Activated naive CD8-positive, alpha-beta T cell treated with anti-CD3 and anti-CD28 coated beads, Interleukin-2, amount 10 ng/mL, durations not matched to agents 7 days and 5 days (primary cell): ENCODE results near the gene SVEP1. TPM values are rescaled to one million over a fixed set of nuclear protein-coding genes. Genes with fewer than 3 reads are reported as not detected.
A peak's percentile ranks its signal among the peaks of the same experiment; 100 is the strongest.

Source experiments
- ATAC-seq: fragments of 150-1000 bp; cut with Tn5 transposase; one replicate; pipeline ENCODE4 v1.10.0; 2021; ENCODE audit warnings: low read depth, moderate library complexity
- POLR2A ChIA-PET: fragments of 350-600 bp; sonication (Branson Sonifier 250); formaldehyde crosslinking; loops from one replicate; lab custom pipeline; 2021; ENCODE audit warnings: antibody characterized with exemption; lab: Charles Lee
- DNase-seq: peaks from one replicate; pipeline ENCODE4 v3.0.0; 2021
- H3K27ac Mint-ChIP-seq: one replicate; pipeline ENCODE4 v1.8.0; 2022; ENCODE audit warnings: mild to moderate bottlenecking, mixed read lengths
- H3K27me3 Mint-ChIP-seq: one replicate; pipeline ENCODE4 v1.8.0; 2022; ENCODE audit warnings: mild to moderate bottlenecking, moderate library complexity, mixed read lengths
- H3K36me3 Mint-ChIP-seq: one replicate; pipeline ENCODE4 v1.8.0; 2021; ENCODE audit warnings: mild to moderate bottlenecking, mixed read lengths
- H3K4me1 Mint-ChIP-seq: one replicate; pipeline ENCODE4 v1.8.0; 2021; ENCODE audit warnings: mixed read lengths
- H3K4me3 Mint-ChIP-seq: one replicate; pipeline ENCODE4 v1.8.0; 2022; ENCODE audit warnings: mild to moderate bottlenecking, moderate library complexity, mixed read lengths
- H3K9me3 Mint-ChIP-seq: one replicate; pipeline ENCODE4 v1.8.0; 2021; ENCODE audit warnings: mixed read lengths
- total RNA-seq, 2 experiments: library from RNA; stranded (reverse); gene quantifications; one replicate each; pipeline ENCODE4 v1.2.3, GENCODE V29; 2021

Gene SVEP1
- total RNA-seq, 2 experiments from 2014 or later: not detected

- peaks cover 4% of the 10 kb centered on the region for H3K9me3 Mint-ChIP-seq
- DNase-seq: no peak
- POLR2A ChIA-PET: no interaction called here
- no peaks in the 10 kb centered on the region for H3K4me1 Mint-ChIP-seq
- peaks cover 2% of the 10 kb centered on the region for H3K27me3 Mint-ChIP-seq
- no peaks in the 10 kb centered on the region for H3K36me3 Mint-ChIP-seq
- no peak overlapping the region for H3K4me3 Mint-ChIP-seq
- no peak for ATAC-seq
- H3K27ac Mint-ChIP-seq: no peak overlapping the region
These were observed 19.9 kb upstream of the SVEP1 start for GRCh38 chr9:110599468-110599867.

GRCh38 chr9:110592044-110592830, 12.7 kb upstream of the SVEP1 start:
- POLR2A ChIA-PET: no interaction called here
- DNase-seq (no peak), ATAC-seq (no peak)
- H3K4me1 Mint-ChIP-seq: no peaks in the 10 kb centered on the region
- peaks cover 8% of the 10 kb centered on the region for H3K9me3 Mint-ChIP-seq
- H3K27me3 Mint-ChIP-seq: no peaks in the 10 kb centered on the region
- H3K27ac Mint-ChIP-seq: no peak overlapping the region
- H3K36me3 Mint-ChIP-seq: peaks cover 2% of the 10 kb centered on the region
- no peak overlapping the region for H3K4me3 Mint-ChIP-seq

GRCh38 chr9:110591526-110591925, 12.0 kb upstream of the SVEP1 start:
- no peaks in the 10 kb centered on the region for H3K27me3 Mint-ChIP-seq
- no peaks in the 10 kb centered on the region for H3K4me1 Mint-ChIP-seq
- POLR2A ChIA-PET: no interaction called here
- no peak overlapping the region for H3K4me3 Mint-ChIP-seq
- DNase-seq (no peak), ATAC-seq (no peak)
- no peak overlapping the region for H3K27ac Mint-ChIP-seq
- peaks cover 2% of the 10 kb centered on the region for H3K36me3 Mint-ChIP-seq
- peaks cover 9% of the 10 kb centered on the region for H3K9me3 Mint-ChIP-seq

DNA sequence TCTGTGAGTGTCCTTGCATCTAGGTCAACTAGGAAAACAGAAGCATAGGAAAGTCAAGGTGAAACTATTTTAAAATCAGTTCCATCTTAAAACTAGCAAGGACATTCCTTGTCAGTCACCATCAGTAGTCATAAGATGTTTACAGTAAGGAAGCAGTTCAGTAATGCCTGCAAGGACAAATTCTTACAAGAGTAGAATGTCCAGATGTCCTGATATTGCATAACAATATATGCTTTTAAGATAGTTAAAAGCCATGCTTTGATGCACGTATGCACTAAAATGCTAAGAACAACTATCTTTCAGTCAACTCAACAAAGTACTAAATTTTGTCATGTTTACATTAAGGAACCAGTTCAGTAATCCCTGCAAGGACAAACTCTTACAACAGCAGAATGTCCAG, 11.3 kb upstream of the SVEP1 start:
- POLR2A ChIA-PET: no interaction called here
- ATAC-seq (no peak), DNase-seq (no peak)
- no peak overlapping the region for H3K27ac Mint-ChIP-seq
- peaks cover 9% of the 10 kb centered on the region for H3K9me3 Mint-ChIP-seq
- peaks cover 2% of the 10 kb centered on the region for H3K36me3 Mint-ChIP-seq
- no peaks in the 10 kb centered on the region for H3K4me1 Mint-ChIP-seq
- no peaks in the 10 kb centered on the region for H3K27me3 Mint-ChIP-seq
- H3K4me3 Mint-ChIP-seq: no peak overlapping the region

DNA sequence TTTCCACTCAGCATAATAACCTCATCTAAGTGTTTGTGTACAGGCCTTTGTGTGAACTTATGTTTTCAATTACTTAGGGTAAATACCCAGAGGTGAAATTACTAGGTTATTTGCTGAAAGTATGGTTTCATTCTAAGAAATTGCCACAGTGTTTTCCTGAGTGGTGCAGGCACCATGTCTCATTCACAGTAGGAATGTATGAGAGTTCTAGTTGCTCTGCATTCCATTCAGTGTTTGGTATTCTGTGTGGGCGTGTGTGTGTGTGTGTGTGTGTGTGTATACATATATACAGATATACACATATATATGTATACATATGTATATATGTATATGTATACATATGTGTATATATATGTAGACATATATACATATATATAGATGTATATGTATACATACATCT, 8.8 kb upstream of the SVEP1 start:
- Mint-ChIP-seq H3K36me3 (peaks cover 2% of the 10 kb centered on the region), H3K27ac (no peak overlapping the region), H3K9me3 (peaks cover 9% of the 10 kb centered on the region), H3K4me3 (no peak overlapping the region), H3K4me1 (no peaks in the 10 kb centered on the region), H3K27me3 (no peaks in the 10 kb centered on the region)
- POLR2A ChIA-PET: no interaction called here
- ATAC-seq: no peak
- DNase-seq: no peak

DNA sequence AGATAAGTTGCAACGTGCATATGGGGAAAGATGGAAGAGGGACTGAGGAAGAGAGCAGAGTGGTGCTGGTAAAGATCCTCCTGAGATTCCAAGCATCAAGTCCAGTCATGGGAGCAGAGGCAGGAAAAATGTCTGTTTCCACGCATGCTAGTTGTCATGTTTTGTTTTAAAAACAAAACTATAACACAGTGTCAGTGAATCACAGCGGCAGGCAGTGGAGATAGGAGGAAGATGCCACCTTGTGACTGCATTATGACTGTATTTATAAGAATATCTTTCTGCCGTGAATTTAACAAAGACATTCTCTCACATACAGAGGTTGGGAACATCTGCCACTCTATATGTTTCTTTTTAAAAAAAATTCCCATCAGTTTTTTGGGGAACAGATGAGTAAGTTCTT, 3.7 kb upstream of the SVEP1 start:
- Mint-ChIP-seq H3K4me1 (peaks cover 3% of the 10 kb centered on the region), H3K27ac (no peak overlapping the region), H3K27me3 (peaks cover 25% of the 10 kb centered on the region), H3K36me3 (no peaks in the 10 kb centered on the region), H3K9me3 (peaks cover 3% of the 10 kb centered on the region), H3K4me3 (no peak overlapping the region)
- POLR2A ChIA-PET: no interaction called here
- ATAC-seq (no peak), DNase-seq (no peak)

DNA sequence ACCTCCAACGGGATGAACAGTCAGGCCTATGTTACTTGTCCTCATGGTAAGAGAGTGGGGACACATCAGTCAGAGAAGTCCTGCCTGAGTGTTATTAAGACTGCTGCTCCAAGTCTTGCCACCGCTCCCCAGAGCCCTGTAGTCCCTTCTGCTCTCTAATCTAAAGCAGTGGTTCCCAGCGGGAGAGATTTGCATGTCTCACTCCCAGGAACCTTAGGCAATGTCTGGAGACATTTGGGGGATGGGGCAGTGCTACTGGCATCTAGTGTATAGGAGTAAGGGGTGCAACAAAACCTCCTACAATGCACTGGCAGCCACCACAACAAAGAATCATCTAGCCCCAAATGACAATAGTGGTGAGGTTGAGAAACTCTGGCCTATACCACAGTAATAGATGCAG, 2.6 kb upstream of the SVEP1 start:
- peaks cover 3% of the 10 kb centered on the region for H3K4me1 Mint-ChIP-seq
- POLR2A ChIA-PET: no interaction called here
- H3K27ac Mint-ChIP-seq: no peak overlapping the region
- H3K27me3 Mint-ChIP-seq: peaks cover 36% of the 10 kb centered on the region
- no peak for DNase-seq
- no peaks in the 10 kb centered on the region for H3K36me3 Mint-ChIP-seq
- H3K4me3 Mint-ChIP-seq: no peak overlapping the region
- H3K9me3 Mint-ChIP-seq: no peaks in the 10 kb centered on the region
- no peak for ATAC-seq

DNA sequence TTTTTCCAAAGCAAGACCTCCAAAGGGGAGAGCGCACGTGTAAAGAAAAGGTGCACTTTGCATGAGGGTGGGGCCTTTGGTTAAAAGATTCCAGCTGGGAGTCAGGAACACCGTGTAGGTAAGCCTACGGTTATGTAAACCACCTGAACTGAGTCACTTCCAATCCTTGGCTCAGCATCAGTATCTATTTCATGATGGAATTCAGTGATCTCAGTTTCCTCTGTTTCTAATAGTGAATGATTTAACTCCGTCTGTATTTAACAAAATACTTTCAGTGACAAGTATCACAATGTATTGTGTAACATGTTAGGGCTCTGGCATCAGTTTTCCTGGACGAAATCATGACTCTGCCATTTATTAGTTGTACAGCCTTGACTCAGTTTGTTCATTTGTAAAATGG, 1.3 kb upstream of the SVEP1 start:
- DNase-seq (no peak), ATAC-seq (no peak)
- no peak overlapping the region for H3K4me3 Mint-ChIP-seq
- no peaks in the 10 kb centered on the region for H3K36me3 Mint-ChIP-seq
- no peaks in the 10 kb centered on the region for H3K9me3 Mint-ChIP-seq
- H3K27ac Mint-ChIP-seq: no peak overlapping the region
- peaks cover 37% of the 10 kb centered on the region for H3K27me3 Mint-ChIP-seq
- POLR2A ChIA-PET: no interaction called here
- H3K4me1 Mint-ChIP-seq: peaks cover 3% of the 10 kb centered on the region

GRCh38 chr9:110579862-110580219, 300 bp upstream of the SVEP1 start:
- Mint-ChIP-seq H3K4me3 (peak overlapping the region; percentile 28), H3K36me3 (no peaks in the 10 kb centered on the region), H3K27me3 (peaks cover 37% of the 10 kb centered on the region), H3K27ac (peak overlapping the region; percentile 24), H3K4me1 (peaks cover 3% of the 10 kb centered on the region), H3K9me3 (no peaks in the 10 kb centered on the region)
- ATAC-seq: no peak
- POLR2A ChIA-PET: no interaction called here
- DNase-seq: no peak

GRCh38 chr9:110578575-110579033, 937 bp downstream of the SVEP1 start:
- Mint-ChIP-seq H3K4me3 (no peak overlapping the region), H3K27ac (no peak overlapping the region), H3K27me3 (peaks cover 37% of the 10 kb centered on the region), H3K4me1 (peaks cover 3% of the 10 kb centered on the region), H3K36me3 (no peaks in the 10 kb centered on the region), H3K9me3 (no peaks in the 10 kb centered on the region)
- DNase-seq (no peak), ATAC-seq (no peak)
- POLR2A ChIA-PET: no interaction called here

- no peak for DNase-seq
- Mint-ChIP-seq H3K36me3 (no peaks in the 10 kb centered on the region), H3K4me1 (peaks cover 3% of the 10 kb centered on the region), H3K9me3 (no peaks in the 10 kb centered on the region), H3K27ac (no peak overlapping the region), H3K4me3 (no peak overlapping the region), H3K27me3 (peaks cover 35% of the 10 kb centered on the region)
- ATAC-seq: no peak
- POLR2A ChIA-PET: no interaction called here
These were observed 3.6 kb downstream of the SVEP1 start for GRCh38 chr9:110575945-110576344.

GRCh38 chr9:110575169-110575568, 4.4 kb downstream of the SVEP1 start:
- Mint-ChIP-seq H3K36me3 (no peaks in the 10 kb centered on the region), H3K27me3 (peaks cover 28% of the 10 kb centered on the region), H3K4me3 (no peak overlapping the region), H3K4me1 (peaks cover 3% of the 10 kb centered on the region), H3K27ac (no peak overlapping the region), H3K9me3 (no peaks in the 10 kb centered on the region)
- POLR2A ChIA-PET: no interaction called here
- DNase-seq (no peak), ATAC-seq (no peak)

DNA sequence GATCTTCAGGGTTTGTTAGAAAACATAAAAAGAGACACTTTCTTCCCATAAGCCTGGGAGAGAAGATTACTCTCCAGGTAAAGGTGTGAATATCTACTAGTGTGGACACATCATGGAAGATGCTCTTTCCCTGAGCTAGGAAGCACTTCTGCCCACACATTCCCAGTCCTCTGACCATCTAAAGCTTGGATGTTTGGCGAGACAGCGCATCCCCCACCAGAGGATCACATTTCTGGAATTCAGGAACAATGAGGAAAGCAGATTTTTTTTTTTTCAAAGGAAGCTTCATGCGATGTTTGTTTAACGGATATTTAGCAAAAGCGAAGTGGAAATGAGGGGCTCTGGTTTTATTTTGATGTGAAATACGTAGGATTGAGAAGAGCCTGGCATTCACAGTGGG, 6.2 kb downstream of the SVEP1 start:
- Mint-ChIP-seq H3K4me1 (no peaks in the 10 kb centered on the region), H3K4me3 (no peak overlapping the region), H3K27me3 (peaks cover 13% of the 10 kb centered on the region), H3K27ac (no peak overlapping the region), H3K9me3 (no peaks in the 10 kb centered on the region), H3K36me3 (no peaks in the 10 kb centered on the region)
- DNase-seq: no peak
- ATAC-seq: no peak
- POLR2A ChIA-PET: no interaction called here

- Mint-ChIP-seq H3K36me3 (no peaks in the 10 kb centered on the region), H3K4me3 (no peak overlapping the region), H3K27me3 (no peaks in the 10 kb centered on the region), H3K4me1 (no peaks in the 10 kb centered on the region), H3K9me3 (no peaks in the 10 kb centered on the region), H3K27ac (no peak overlapping the region)
- DNase-seq (no peak), ATAC-seq (no peak)
- POLR2A ChIA-PET: no interaction called here
These were observed 7.6 kb downstream of the SVEP1 start for GRCh38 chr9:110571801-110572483.
